ENCODE measurements around the gene EIF5. TPM values are rescaled to one million over a fixed set of nuclear protein-coding genes. Genes with fewer than 3 reads are reported as not detected.

Gene EIF5
- polyA plus RNA-seq, 3 donors = 162 to 191 (median 163) TPM

DNA sequence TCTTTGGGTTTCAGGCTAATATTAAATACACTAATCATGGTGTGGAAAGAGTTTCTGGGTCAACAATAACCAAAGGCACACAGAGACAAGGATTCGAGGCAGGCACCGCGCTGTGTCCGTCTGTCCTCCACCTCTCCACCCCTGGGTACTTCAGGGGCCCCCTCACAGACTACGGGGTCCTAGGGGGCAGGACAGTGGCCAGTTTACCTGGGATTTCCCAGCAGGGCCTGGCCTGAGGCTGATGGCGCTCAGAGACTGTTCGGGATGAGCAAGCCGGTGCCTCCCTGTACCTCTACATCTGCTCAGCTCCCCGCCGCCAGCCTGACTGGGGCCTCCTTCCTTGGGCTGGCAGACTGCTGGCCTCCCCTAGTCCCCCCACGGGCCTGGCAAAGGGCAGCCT lies 18.1 kb upstream of the EIF5 start:
- DNase-seq = no peak
- Histone ChIP-seq H3K4me3 (replicated peaks in 1 of 3; ENCODE audit: low read depth in 2 of 3, low read length in 3 of 3) (no peak overlapping the region), H3K9me3 (replicated peaks in 1 of 2; ENCODE audit: control insufficient read depth in 1 of 2, insufficient read depth in 1 of 2, low read length in 2 of 2) (no peaks in the 10 kb centered on the region), H3K4me1 (ENCODE audit: control insufficient read depth in 1 of 2, insufficient read depth in 2 of 2, low read length in 2 of 2) (peaks cover 3 to 12% of the 10 kb centered on the region in 2 donors), H4K20me1 (ENCODE audit: insufficient read depth, low read length) (no peaks in the 10 kb centered on the region), H2AFZ (ENCODE audit: insufficient read depth, low read depth, low read length, poor library complexity, severe bottlenecking) (no peak overlapping the region), H3K79me2 (ENCODE audit: insufficient read depth, low read length) (no peaks in the 10 kb centered on the region), H3K9ac (ENCODE audit: insufficient read depth, low read length, poor library complexity, severe bottlenecking) (no peak overlapping the region), H3K27ac (ENCODE audit: low read depth in 1 of 2, low read length in 2 of 2) (no peak overlapping the region), H3K27me3 (ENCODE audit: control insufficient read depth in 2 of 2, insufficient read depth in 2 of 2, low read length in 2 of 2) (no peaks in the 10 kb centered on the region), H3K4me2 (replicated peaks; ENCODE audit: extremely low read depth, low read length, poor library complexity, severe bottlenecking) (no peak overlapping the region), H3K36me3 (replicated peaks in 1 of 2; ENCODE audit: control insufficient read depth in 1 of 2, insufficient read depth in 2 of 2, low read length in 2 of 2) (no peaks in the 10 kb centered on the region)
- H3K4me3 Mint-ChIP-seq = no peak overlapping the region
- WGBS (ENCODE audit: insufficient coverage) = 94% methylated on average over 9 of the region's 11 CpGs
- peaks cover 0 to 3% (median 0%) of the 10 kb centered on the region in 7 donors for H3K9me3 Mint-ChIP-seq
- H3K27me3 Mint-ChIP-seq (ENCODE audit: low read depth in 3 of 3) = peaks cover 2 to 9% (median 3%) of the 10 kb centered on the region in 3 donors
- TF ChIP-seq, protein P1, sequence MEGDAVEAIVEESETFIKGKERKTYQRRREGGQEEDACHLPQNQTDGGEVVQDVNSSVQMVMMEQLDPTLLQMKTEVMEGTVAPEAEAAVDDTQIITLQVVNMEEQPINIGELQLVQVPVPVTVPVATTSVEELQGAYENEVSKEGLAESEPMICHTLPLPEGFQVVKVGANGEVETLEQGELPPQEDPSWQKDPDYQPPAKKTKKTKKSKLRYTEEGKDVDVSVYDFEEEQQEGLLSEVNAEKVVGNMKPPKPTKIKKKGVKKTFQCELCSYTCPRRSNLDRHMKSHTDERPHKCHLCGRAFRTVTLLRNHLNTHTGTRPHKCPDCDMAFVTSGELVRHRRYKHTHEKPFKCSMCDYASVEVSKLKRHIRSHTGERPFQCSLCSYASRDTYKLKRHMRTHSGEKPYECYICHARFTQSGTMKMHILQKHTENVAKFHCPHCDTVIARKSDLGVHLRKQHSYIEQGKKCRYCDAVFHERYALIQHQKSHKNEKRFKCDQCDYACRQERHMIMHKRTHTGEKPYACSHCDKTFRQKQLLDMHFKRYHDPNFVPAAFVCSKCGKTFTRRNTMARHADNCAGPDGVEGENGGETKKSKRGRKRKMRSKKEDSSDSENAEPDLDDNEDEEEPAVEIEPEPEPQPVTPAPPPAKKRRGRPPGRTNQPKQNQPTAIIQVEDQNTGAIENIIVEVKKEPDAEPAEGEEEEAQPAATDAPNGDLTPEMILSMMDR (IDR thresholded peaks at IDR 0.05) = no peak
- no peaks in the 10 kb centered on the region for H3K36me3 Mint-ChIP-seq
- H3K27ac Mint-ChIP-seq = no peak overlapping the region
- intact Hi-C loops (cut with micrococcal nuclease) = no loop called here
- peaks cover 23% of the 10 kb centered on the region for H3K4me1 Mint-ChIP-seq

DNA sequence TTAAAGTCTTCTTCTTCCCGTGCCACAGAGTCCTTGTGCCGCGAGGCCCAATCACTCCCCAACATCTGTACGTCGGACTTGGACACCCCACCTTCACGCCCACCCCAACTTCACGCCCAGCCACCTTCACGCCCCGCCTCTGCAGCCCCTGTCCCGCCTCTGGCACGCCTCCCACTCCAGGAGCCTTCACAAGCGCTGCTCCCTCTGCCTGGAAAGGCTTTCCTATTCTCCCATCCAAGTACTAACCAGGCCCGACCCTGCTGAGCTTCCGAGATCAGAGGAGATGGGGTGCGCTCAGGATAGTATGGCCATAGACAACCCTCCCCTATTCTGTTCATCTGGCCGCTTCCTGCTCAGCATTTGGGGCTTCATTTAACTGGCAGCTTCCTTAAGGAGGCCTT lies 17.3 kb upstream of the EIF5 start:
- no peaks in the 10 kb centered on the region for H3K9me3 ChIP-seq (replicated peaks in 1 of 2; ENCODE audit: control insufficient read depth in 1 of 2, insufficient read depth in 1 of 2, low read length in 2 of 2)
- no peaks in the 10 kb centered on the region for H3K36me3 ChIP-seq (replicated peaks in 1 of 2; ENCODE audit: control insufficient read depth in 1 of 2, insufficient read depth in 2 of 2, low read length in 2 of 2)
- Mint-ChIP-seq H3K27ac (no peak overlapping the region), H3K36me3 (no peaks in the 10 kb centered on the region), H3K4me3 (no peak overlapping the region), H3K27me3 (ENCODE audit: low read depth in 3 of 3) (peaks cover 2 to 9% (median 3%) of the 10 kb centered on the region in 3 donors), H3K9me3 (no peaks in the 10 kb centered on the region), H3K4me1 (peaks cover 23% of the 10 kb centered on the region)
- H2AFZ ChIP-seq (ENCODE audit: insufficient read depth, low read depth, low read length, poor library complexity, severe bottlenecking) = peak overlapping the region; percentile 74
- no peak overlapping the region for H3K4me2 ChIP-seq (replicated peaks; ENCODE audit: extremely low read depth, low read length, poor library complexity, severe bottlenecking)
- H3K27me3 ChIP-seq (ENCODE audit: control insufficient read depth in 2 of 2, insufficient read depth in 2 of 2, low read length in 2 of 2) = no peaks in the 10 kb centered on the region
- H3K27ac ChIP-seq (ENCODE audit: low read depth in 1 of 2, low read length in 2 of 2) = no peak overlapping the region
- 91% methylated on average over 12 of the region's 16 CpGs for WGBS (ENCODE audit: insufficient coverage)
- TF ChIP-seq, protein P1 (IDR thresholded peaks at IDR 0.05) = no peak
- H3K4me1 ChIP-seq (ENCODE audit: control insufficient read depth in 1 of 2, insufficient read depth in 2 of 2, low read length in 2 of 2) = peaks cover 3 to 12% of the 10 kb centered on the region in 2 donors
- no peaks in the 10 kb centered on the region for H4K20me1 ChIP-seq (ENCODE audit: insufficient read depth, low read length)
- DNase-seq = no peak
- intact Hi-C loops (cut with micrococcal nuclease) = no loop called here
- no peak overlapping the region for H3K9ac ChIP-seq (ENCODE audit: insufficient read depth, low read length, poor library complexity, severe bottlenecking)
- H3K4me3 ChIP-seq (replicated peaks in 1 of 3; ENCODE audit: low read depth in 2 of 3, low read length in 3 of 3) = no peak overlapping the region
- no peaks in the 10 kb centered on the region for H3K79me2 ChIP-seq (ENCODE audit: insufficient read depth, low read length)

Measured in CD14-positive monocyte (primary cell).